BE2C (cell line): ENCODE results near the gene OR10G7. TPM values are rescaled to one million over a fixed set of nuclear protein-coding genes. Genes with fewer than 3 reads are reported as not detected.

ENCODE experiments used
- DNase-seq: peaks from one replicate; pipeline ENCODE4 v3.0.0-alpha.2; 2020
- H3K27me3 ChIP-seq: fragments of 250-450 bp; sonication (Bioruptor Pico); 2 replicates; pipeline ENCODE4 v1.5.1; 2020; ENCODE audit warnings: mild to moderate bottlenecking
- H3K36me3 ChIP-seq: fragments of 250-450 bp; sonication (Bioruptor Pico); 2 replicates; pipeline ENCODE4 v1.5.1; 2020; ENCODE audit warnings: mild to moderate bottlenecking
- H3K4me1 ChIP-seq: fragments of 250-450 bp; sonication (Bioruptor Pico); 2 replicates; pipeline ENCODE4 v1.5.1; 2020
- H3K4me3 ChIP-seq: 2 replicates; pipeline ENCODE4 v1.5.1; 2011; ENCODE audit warnings: low read depth, low read length
- H3K9me3 ChIP-seq: fragments of 250-450 bp; sonication (Bioruptor Pico); 2 replicates; pipeline ENCODE4 v1.5.1; 2020
- CTCF ChIP-seq: IDR thresholded peaks from 2 replicates; pipeline ENCODE4 v1.5.1; 2012; ENCODE audit warnings: mild to moderate bottlenecking, low read depth, low read length
- polyA plus RNA-seq: library from polyadenylated mRNA; unstranded; fragments of >200 nt; gene quantifications from one replicate; pipeline ENCODE4 v1.2.1, GENCODE V29; 2012; ENCODE audit warnings: low read depth, missing spikeins; ENCODE audit not compliant: insufficient read length, insufficient read depth

The OR10G7 gene
- not detected for polyA plus RNA-seq

- Histone ChIP-seq H3K4me3 (no peak within 1 kb of the TSS), H3K9me3 (no peaks in the 10 kb centered on the region), H3K36me3 (no peaks in the 10 kb centered on the region), H3K27me3 (no peaks in the 10 kb centered on the region; the same call in 1 of the 2 replicates), H3K4me1 (no peaks in the 10 kb centered on the region)
- TF ChIP-seq CTCF: no peak
- no peak for DNase-seq
These were observed at the start of gene OR10G7 for GRCh38 chr11:124041254-124041653. TSS of gene OR10G7 (minus strand) at chr11:124041325. CDS start at chr11:124039001, 2,324 bp downstream.

GRCh38 chr11:124085997-124086846, 45.1 kb upstream of the OR10G7 start:
- no peaks in the 10 kb centered on the region for H3K4me1 ChIP-seq
- no peak for TF ChIP-seq CTCF
- peak; percentile 23 for DNase-seq
- H3K36me3 ChIP-seq: no peaks in the 10 kb centered on the region
- no peak overlapping the region for H3K4me3 ChIP-seq
- peaks cover 35% of the 10 kb centered on the region for H3K27me3 ChIP-seq
- no peaks in the 10 kb centered on the region for H3K9me3 ChIP-seq

GRCh38 chr11:124085583-124085982, 44.5 kb upstream of the OR10G7 start:
- no peak overlapping the region for H3K4me3 ChIP-seq
- DNase-seq: no peak
- no peak for TF ChIP-seq CTCF
- H3K4me1 ChIP-seq: no peaks in the 10 kb centered on the region
- no peaks in the 10 kb centered on the region for H3K9me3 ChIP-seq
- H3K27me3 ChIP-seq: peaks cover 40% of the 10 kb centered on the region
- no peaks in the 10 kb centered on the region for H3K36me3 ChIP-seq

- no peaks in the 10 kb centered on the region for H3K4me1 ChIP-seq
- no peak overlapping the region for H3K4me3 ChIP-seq
- peaks cover 45% of the 10 kb centered on the region for H3K27me3 ChIP-seq
- DNase-seq: no peak
- H3K9me3 ChIP-seq: no peaks in the 10 kb centered on the region
- no peak for TF ChIP-seq CTCF
- H3K36me3 ChIP-seq: no peaks in the 10 kb centered on the region
These were observed 41.2 kb upstream of the OR10G7 start for GRCh38 chr11:124082371-124082770.

- peaks cover 48% of the 10 kb centered on the region for H3K27me3 ChIP-seq
- no peaks in the 10 kb centered on the region for H3K9me3 ChIP-seq
- no peak for DNase-seq
- no peaks in the 10 kb centered on the region for H3K36me3 ChIP-seq
- H3K4me1 ChIP-seq: no peaks in the 10 kb centered on the region
- no peak overlapping the region for H3K4me3 ChIP-seq
- TF ChIP-seq CTCF: no peak
These were observed 40.4 kb upstream of the OR10G7 start for GRCh38 chr11:124081483-124081882.

GRCh38 chr11:124080327-124081001, 39.3 kb upstream of the OR10G7 start:
- TF ChIP-seq CTCF: no peak
- Histone ChIP-seq H3K9me3 (no peaks in the 10 kb centered on the region), H3K4me1 (no peaks in the 10 kb centered on the region), H3K4me3 (no peak overlapping the region), H3K27me3 (peaks cover 50% of the 10 kb centered on the region), H3K36me3 (no peaks in the 10 kb centered on the region)
- DNase-seq: no peak
